ENCODE results near the gene CTIF. TPM values are rescaled to one million over a fixed set of nuclear protein-coding genes. Genes with fewer than 3 reads are reported as not detected.

Gene CTIF
- total RNA-seq, 1 donor from 2014 or later, result 4.2 TPM

DNA sequence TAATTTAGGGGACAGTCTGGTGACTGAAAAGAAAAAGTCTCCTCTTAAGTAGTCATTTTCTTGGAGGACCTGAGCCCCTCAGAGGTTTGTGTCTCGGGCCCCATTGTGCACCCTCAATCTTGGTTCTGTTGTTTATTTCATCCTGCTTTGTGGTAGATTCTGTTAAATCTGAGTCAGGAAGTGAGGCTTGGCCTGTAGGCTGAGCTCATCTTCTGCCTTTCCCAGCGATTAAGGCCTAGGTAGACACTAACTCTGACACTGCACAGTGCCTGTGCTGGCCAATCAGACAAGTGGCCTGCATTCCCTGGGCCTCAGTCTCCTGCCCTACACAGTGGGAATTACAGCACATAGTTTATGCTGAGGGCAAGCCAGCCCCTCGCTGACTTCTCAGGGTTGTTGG, 80.2 kb downstream of the CTIF start:
- intact Hi-C loops (cut with micrococcal nuclease), result no loop called here

GRCh38 chr18:48619501-48619900, 80.7 kb downstream of the CTIF start:
- intact Hi-C loops (cut with micrococcal nuclease), result no loop called here

DNA sequence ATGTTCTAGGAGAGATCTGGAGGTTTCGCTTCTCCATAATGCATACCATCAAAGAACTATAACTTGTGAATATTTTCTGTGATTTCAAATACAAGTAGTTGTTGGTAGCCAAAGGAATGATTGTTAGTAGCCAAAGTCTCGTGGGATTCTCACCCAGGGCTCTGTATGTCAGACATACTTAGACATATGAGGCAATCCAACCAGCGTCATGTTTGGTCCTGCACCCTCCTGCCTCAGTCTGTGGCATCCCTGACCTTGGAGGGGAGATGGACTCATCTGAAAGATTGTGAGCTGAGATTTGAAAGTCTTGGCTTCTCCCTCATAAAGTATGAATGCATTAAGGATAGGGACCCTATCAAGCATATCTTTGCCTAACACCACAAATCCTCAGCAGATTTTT, 81.2 kb downstream of the CTIF start:
- intact Hi-C loops (cut with micrococcal nuclease), result no loop called here

DNA sequence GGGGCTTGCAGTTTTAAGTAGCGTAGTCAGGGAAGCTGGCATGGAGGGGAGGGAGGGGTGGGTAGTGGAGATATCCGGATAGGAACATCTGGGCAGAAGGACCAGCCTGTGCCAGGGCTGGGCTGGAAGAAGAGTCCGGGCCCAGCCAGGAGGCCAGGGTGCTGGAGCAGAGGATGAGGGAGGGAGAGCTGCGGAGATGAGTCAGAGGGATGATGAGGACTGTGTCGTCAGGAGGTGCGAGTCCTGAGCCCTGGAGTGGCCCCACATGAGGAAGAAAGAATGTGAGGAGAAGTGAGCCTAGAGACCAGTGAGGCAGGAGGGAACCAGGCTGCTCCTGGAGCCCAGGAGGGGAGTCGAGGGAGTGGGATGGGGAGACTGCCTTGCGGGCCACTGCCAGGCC, 82.4 kb downstream of the CTIF start:
- intact Hi-C loops (cut with micrococcal nuclease), result no loop called here

DNA sequence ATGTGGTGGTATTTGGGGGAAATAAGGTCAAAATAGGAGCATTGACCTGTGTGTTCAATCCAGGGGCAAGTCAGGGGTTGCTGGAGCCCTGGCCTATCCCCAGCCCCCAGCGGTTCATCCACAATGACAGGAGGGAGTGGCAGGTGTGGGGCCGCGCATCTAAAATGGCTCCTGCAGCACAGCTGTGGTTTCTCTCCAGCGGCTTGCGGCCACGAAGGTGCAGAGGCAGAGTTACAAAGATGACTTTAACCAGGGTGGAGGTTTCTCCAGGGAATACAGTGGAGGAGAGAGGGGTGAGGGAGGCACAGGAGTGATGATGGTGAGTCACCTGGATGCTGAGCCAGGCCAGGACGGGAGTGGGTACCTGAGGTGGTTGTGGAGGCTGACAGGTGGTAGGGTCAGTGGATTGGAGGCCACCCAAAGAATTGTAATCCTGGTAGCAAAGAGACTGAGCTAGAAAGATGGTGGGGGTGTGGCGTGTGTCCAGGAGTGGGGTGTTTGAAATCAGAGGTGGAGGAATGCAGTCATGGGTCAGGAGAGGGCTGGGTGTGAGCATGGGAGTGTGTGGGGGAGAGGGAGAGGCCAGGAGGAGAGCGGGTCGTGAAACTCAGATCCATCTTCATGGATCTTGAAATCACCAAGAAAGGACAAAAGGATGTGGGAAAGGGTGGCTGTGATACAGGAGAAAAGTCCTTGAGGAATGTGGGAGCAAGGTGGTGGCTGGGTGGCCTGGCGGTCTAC, 83.2 kb downstream of the CTIF start:
- intact Hi-C loops (cut with micrococcal nuclease), result no loop called here

DNA sequence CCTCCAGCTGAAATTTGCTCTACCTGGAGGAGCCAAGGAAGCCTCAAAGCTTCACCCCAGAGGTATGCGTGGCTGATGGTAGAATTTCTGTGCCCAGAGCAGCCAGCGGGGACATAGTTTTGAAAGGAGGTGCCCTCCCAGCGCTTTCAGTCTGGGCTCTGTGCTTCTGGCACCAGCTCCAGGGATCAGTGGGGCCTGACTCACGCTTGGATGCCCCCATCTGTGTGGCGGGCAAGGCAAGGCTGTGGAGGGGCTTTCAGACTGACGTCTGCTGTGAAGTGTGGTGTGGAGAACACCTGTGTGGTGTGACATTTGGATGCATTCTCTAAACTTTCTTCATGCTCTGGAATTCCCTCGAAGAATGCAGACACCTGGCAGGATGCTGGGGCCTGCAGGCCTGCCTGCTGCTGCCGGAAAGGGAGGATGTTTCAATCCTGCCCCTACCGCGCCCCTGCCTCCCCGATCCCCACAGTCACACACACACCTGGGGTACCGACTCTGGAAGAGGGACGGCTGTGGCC, 84.1 kb downstream of the CTIF start:
- intact Hi-C loops (cut with micrococcal nuclease), result no loop called here

- intact Hi-C loops (cut with micrococcal nuclease), result no loop called here
These were observed 84.8 kb downstream of the CTIF start for GRCh38 chr18:48623468-48624235.

GRCh38 chr18:48624856-48625255, 86.0 kb downstream of the CTIF start:
- intact Hi-C loops (cut with micrococcal nuclease), result no loop called here

DNA sequence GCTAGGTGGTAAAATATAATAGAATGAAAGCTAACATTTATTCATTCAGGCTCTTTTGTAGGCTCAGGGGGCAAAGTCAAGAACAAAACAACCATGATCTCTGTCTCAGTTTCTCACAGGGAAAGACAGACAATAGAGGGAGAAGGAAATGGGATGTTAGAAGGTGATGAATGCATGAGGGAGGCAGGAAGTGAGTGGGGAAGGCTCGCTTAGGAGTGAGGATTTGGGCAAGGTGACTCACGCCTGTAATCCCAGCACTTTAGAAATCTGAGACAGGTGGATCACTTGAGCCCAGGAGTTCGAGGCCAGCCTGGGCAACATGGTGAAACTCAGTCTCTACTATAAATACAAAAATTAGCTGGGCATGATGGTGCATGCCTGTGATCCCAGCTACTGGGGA, 88.4 kb downstream of the CTIF start:
- intact Hi-C loops (cut with micrococcal nuclease), result no loop called here

DNA sequence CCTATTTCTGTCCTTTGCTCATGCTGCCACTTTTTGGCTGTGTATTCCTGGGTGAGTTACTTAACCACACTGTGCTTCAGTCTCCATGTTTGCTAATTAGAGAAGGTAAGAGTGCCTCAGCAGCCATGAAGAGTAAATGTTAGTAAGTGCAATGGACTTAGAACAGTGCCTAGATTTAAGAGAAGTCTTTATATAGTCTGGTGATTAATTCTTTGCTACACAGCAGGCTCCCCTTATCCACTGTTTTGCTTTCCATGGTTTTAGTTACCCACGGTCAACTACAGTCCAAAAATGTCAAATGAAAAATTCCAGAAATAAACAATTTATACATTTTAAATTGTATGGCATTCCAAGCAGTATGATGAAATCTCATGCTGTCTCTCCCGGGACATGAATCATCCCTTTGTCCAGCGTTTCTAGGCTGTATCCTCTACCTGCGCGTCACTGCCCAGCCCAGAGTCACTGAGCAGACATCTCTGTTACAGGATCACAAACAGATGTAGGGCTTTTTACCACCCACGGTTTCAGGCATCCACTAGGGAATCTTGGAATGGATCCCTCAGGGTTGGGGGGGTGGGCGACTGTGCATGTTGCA, 91.0 kb downstream of the CTIF start:
- intact Hi-C loops (cut with micrococcal nuclease), result no loop called here

DNA sequence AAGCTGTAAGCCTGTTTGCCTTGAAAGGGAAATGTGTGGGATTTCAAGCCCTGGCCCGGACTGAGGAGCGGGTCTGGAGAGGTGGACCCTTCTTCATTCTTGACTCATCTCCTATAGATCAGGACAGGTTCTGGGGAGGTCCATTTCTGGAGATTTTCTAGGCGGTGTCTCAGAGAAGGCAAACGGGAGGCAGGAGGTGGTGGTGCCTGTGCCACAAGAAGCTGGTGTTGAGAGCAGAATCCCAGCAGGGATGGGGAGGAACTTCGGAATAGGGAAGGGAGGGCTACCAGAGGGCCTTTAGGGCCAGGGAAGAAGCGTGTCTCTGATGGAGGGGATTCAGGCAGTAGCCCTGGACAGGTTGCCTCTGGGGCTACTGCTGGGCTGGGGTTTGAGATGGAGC, 93.0 kb downstream of the CTIF start:
- intact Hi-C loops (cut with micrococcal nuclease), result no loop called here

- intact Hi-C loops (cut with micrococcal nuclease), result no loop called here
These were observed 93.9 kb downstream of the CTIF start for GRCh38 chr18:48632676-48633257.

DNA sequence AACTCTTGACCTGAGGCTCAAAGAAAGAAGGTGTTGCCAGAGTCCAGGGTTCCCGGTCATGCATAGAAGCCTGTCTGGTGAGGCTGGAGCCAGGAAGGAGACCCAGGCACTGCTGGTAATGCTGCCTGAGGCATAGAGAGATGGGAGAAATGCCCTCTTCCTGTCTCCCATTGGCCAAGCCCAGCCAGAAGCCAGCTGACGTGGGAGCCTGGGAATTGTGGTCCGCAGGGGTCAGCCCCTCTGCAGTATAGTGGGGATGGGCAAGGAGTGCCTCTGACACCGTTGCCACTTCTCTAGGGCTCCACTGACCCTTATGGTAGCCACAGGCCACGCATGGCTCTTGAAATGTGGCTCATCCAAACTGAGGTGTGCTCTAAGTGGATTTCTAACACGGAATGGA, 95.7 kb downstream of the CTIF start:
- intact Hi-C loops (cut with micrococcal nuclease), result no loop called here

- intact Hi-C loops (cut with micrococcal nuclease), result no loop called here
These were observed 96.1 kb downstream of the CTIF start for GRCh38 chr18:48634975-48635374.

DNA sequence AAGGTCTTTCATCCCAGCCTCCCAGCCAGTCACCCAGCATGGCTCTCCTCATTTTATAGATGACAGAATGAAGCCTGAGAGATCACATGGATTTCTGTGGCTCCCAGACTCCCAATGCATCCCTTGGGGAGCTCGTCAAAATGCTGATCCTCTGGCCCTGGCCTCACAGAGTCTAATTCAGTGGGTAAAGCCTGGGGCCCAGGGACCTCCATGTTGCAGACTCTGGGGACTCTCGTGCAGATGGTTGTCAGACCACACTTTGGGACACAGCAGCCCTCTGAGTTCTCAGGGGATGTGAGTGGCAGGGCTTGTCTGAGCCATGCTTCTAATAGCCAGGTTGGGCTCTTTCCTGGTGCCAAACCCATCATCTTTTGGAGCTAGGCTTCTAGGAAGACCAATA, 97.0 kb downstream of the CTIF start:
- intact Hi-C loops (cut with micrococcal nuclease), result no loop called here

DNA sequence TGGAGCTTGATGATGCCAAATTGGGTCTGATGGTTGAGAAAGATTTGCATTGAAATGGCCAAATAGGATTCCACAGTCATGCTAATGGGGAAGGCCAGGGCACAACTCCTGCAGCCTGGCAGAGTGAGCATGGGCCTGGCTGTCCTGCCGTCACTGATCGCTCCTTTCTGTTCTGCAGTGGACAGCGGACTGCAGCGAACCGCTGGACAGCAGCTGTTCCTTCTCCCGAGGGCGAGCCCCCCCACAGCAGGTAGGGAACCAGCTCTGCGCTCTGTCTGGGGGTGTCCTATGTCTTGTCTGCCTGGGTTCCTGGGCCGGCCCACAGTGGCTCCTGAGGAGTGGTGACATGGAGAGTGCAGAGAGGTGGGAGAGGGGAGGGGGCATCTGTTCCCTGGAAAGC, 97.6 kb downstream of the CTIF start:
- intact Hi-C loops (cut with micrococcal nuclease), result no loop called here

DNA sequence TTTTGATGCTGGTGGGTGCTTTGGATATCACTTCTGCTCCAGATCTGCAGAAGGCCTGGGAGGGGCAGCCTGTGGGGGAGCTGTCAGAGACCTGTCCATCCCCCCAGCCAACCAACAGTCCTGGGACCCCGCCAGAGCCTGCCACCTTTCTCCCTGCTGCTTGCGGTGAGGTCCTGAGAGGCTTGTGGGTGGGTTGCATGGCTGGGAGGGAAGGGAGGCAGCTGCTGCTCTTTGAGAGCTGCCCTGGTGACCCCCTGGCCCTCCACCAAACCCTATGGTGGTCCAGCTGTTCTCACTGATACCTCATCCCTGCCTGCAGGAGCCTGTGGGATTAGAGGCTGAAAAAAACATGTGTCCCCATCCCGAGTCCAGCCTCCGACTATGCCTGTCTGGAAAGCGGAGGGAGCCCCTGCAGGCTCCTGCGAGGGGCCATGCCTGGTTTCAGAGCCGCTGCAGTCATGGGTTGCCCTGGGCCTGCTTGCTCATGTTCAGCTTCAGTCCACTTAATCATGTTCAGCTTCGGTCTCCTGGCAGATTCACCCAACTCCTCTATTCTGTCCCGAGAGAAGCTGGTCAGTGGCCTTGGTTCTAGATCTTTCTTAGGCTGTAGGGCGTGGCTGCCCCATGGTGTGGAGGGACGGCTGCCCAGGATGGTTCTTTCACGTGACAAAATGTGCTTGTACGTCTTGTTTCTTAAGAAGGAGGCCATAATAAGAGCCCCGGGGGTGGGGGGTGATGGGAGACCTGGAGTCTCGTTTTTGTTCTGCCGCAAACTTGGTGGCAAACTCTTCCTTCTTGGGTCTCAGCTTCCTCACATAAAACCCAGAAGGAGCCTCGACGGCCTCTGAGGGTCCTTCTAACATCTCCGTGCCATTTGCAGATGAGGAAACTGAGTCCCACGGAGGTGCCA, 98.5 kb downstream of the CTIF start:
- intact Hi-C loops (cut with micrococcal nuclease), result no loop called here

GRCh38 chr18:48638451-48638850, 99.6 kb downstream of the CTIF start:
- intact Hi-C loops (cut with micrococcal nuclease), result no loop called here

DNA sequence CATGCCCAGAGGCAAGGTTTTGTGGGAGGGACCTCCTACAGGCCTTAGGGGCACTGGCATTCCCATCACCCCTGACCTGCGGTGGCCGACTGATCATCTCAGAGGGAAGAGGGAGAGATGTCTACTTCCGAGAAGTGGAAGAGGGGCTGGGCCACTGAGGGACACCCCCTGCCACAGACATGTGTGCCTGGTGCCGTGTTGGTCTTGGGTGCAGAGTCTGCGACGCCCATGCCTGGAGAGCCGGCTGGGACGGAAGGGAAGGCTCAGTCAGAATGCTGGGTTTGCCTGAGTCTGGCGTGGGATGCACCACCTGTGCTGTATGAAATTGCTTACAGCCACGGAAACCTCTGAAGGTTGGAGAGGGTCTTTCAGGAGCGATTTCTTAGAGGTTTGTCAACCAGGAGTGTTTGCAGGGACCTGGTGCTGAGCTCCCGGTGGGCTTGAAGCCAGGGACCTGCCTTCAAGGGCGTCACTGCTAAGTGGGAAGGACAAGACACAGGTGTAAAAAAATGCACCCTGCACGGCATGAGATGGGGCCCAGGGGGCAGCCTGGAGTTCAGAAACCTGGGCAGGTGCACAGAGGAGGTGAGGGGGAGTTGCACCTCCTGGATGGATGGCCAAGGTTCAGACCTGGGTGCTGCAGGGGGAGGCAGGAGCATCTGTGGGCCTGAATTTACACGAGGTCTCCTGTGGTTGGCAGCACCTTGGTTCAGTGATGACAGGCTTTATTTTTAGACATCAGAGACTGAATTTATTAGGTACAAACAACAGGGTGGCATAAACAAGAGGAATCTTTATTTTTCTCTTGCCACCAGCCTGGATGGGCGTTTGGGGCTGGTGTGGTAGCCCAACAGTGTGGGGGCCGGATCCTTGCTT, 100.3 kb downstream of the CTIF start:
- intact Hi-C loops (cut with micrococcal nuclease), result no loop called here
